22Rv1 (cell line): ENCODE measurements around the gene SLC10A3.

ENCODE experiments used
- CTCF ChIP-seq: fragments of 450-650 bp; IDR thresholded peaks from 2 replicates; pipeline ENCODE4 v1.5.1; 2017; ENCODE audit warnings: mild to moderate bottlenecking
- ZFX ChIP-seq: fragments of 450-650 bp; IDR thresholded peaks from 2 replicates; pipeline ENCODE4 v1.6.1; 2017; ENCODE audit warnings: antibody characterized with exemption, borderline replicate concordance

- TF ChIP-seq CTCF (no peak), ZFX (no peak)
Observed at GRCh38 chrX:154470914-154471568, 19.4 kb downstream of the SLC10A3 start.
